Activated CD4-positive, CD25-positive, alpha-beta regulatory T cell treated with anti-CD3 and anti-CD28 coated beads, Interleukin-2, amount 50 U/mL, for 72 hours (primary cell): ENCODE results near the gene LUC7L.
A peak's percentile ranks its signal among the peaks of the same experiment; 100 is the strongest.
"Not testable (repeated sequence)": the region's sequence is repeated elsewhere in the genome, so short reads cannot be mapped to it uniquely, and the experiment has no call there.

ENCODE experiments used
- DNase-seq: peaks from one replicate; pipeline ENCODE4 v3.0.0; 2021

LUC7L gene

GRCh38 chr16:263182-263774, 34.0 kb upstream of the LUC7L start:
- DNase-seq = no peak

DNA sequence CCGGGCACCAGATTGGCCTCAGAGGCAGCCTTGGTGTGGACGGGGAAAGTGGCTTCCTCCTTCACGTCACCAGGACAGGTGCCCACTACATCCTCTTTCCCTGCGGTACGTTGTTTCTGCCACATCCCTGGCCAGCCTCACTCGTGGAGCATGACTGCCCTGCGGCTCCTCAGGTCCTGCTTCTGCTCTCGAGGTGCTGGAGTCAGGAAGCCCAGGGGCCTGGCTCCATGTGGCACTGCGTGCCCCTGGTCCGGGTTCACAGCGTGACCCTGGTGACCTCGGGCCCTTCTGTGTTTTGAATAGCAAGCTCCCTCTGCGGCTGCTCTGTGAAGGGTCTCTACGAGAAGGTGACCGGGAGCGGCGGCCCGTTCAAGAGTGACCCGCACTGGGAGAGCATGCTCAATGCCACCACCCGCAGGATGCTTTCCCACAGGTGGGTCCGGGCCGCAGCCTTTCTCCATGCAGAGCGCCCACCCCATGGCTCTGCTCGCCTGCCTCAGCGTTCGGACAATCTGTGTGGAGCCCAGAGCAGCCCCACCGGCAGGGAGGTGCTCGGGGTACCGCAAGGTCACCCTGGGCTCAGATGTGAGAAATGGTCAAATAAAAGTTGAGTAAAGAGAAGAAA, 33.0 kb upstream of the LUC7L start:
- DNase-seq = no peak

GRCh38 chr16:261031-261691, 31.9 kb upstream of the LUC7L start:
- DNase-seq = no peak

DNA sequence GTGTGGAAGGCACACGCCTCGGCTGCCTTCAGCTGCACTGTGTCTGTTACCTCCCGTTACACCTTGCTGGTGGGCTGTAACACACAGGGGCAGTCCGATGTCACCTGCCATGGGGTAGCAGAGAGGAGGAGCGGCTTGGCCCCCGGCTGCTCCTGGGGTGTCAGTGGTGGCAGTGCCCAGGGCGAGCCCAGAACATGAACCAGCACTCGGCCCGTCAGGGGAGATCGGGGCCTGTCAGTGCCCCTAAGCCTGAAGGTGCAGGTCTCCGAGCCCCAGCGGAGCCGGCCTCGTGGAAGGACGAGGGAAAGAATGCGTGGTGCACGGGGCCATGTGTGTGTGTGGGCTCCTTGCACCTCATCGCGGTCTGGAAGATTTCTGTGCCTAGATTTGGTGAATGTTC, 31.1 kb upstream of the LUC7L start:
- no peak for DNase-seq

- no peak for DNase-seq
Measured at GRCh38 chr16:259814-260253, 30.6 kb upstream of the LUC7L start.

- no peak for DNase-seq
Measured at GRCh38 chr16:259226-259625, 30.0 kb upstream of the LUC7L start.

DNA sequence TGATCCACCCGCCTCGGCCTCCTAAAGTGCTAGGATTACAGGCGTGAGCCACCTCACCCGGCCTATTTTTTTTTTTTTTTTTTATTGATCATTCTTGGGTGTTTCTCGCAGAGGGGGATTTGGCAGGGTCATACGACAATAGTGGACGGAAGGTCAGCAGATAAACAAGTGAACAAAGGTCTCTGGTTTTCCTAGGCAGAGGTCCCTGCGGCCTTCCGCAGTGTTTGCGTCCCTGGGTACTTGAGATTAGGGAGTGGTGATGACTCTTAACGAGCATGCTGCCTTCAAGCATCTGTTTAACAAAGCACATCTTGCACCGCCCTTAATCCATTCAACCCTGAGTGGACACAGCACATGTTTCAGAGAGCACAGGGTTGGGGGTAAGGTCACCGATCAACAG, 28.8 kb upstream of the LUC7L start:
- DNase-seq = not testable (repeated sequence)

DNA sequence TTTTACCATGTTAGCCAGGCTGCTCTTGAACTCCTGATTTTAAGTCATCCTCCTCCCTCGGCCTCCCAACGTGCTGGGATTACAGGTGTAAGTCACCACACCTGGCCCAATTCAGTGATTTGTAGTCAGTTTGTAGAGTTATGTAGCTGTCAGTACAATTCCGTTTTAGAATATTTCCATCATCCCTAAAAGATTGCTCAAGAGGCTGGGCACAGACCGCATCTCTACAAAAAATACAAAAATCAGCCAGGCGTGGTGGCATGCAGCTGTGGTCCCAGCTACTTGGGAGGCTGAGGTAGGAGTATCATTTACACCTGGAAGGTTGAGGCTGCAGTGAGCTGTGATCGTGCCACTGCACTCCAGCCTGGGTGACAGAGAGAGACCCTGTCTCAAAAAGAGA, 25.9 kb upstream of the LUC7L start:
- no peak for DNase-seq

DNA sequence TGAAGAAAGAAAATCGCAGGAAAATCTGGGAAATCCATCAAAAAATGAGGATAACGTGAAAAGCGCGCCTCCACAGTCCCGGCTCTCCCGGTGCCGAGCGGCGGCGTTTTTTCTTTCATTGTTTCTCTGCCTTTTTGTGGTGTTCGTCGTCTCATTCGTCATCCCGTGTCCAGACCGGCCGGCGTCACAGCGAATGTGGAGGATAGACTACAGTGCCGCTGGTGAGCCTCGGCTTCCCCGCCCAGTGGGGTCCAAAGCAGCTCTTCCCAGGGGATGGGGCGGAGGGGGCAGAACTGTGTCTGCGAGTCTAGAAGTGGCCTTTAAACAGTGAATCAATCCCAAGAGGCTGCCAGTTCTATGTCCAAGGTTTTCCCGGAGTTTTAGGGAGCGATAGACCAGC, 25.2 kb upstream of the LUC7L start:
- DNase-seq = no peak

- no peak for DNase-seq
Measured at GRCh38 chr16:253833-254232, 24.6 kb upstream of the LUC7L start.

GRCh38 chr16:252366-253337, 23.4 kb upstream of the LUC7L start:
- no peak for DNase-seq

DNA sequence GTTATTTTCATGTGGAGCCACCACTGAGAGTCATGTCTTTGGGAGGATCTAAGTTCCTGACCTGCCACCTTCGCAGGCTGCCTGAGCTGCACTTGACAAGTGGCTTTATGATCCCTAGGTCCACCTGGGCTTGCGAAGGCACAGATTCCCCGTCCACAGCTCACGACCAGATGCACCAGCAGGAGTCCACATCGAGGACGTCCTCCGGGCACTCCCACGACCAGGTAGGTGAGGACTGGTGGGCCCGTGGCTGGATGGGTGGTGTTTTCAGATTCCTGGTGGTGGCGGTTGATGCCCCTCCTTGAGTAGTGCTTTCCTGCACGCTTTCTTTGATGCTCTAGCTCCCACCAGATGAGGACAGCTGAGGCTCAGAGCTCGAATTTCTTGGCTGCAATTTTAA, 20.2 kb upstream of the LUC7L start:
- no peak for DNase-seq

DNA sequence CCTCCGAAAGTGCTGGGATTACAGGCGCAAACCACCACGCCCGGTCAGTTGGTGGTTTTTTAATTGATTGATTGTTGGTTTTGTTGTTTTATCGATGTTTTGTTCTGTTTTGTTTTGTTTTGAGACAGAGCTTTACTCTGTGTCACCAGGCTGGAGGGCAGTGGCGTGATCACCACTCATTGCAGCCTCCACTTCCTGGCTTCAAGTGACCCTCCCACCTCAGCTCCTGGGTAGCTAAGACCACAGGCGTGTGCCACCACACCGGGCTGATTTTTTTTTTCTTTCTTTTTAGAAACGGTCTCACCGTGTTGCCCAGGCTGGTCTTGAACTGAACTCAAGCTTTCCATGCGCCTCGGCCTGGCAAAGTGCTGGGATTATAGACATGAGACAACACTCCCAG, 17.8 kb upstream of the LUC7L start:
- DNase-seq = no peak

DNA sequence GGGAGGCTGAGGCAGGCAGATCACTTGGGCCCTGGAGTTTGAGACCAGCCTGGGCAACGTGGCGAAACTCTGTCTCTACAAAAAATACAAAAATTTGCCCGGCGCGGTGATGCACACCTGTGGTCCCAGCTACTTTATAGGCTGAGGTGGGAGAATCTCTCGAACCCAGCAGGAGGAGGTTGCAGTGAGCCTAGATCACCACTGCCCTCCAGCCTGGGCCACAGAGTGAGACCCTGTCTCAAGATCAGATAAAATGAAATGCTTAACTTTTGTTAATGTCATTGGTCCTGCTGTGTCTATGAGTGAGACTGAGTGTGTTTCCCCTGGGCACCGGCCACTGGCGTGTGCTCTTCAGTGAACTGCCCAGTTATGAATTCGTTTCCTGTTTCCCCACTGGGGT, 15.9 kb upstream of the LUC7L start:
- no peak for DNase-seq

GRCh38 chr16:243348-243747, 14.1 kb upstream of the LUC7L start:
- no peak for DNase-seq

GRCh38 chr16:242281-242680, 13.0 kb upstream of the LUC7L start:
- no peak for DNase-seq

- DNase-seq = no peak
Measured at GRCh38 chr16:240559-240958, 11.3 kb upstream of the LUC7L start.

GRCh38 chr16:239948-240277, 10.7 kb upstream of the LUC7L start:
- no peak for DNase-seq

DNA sequence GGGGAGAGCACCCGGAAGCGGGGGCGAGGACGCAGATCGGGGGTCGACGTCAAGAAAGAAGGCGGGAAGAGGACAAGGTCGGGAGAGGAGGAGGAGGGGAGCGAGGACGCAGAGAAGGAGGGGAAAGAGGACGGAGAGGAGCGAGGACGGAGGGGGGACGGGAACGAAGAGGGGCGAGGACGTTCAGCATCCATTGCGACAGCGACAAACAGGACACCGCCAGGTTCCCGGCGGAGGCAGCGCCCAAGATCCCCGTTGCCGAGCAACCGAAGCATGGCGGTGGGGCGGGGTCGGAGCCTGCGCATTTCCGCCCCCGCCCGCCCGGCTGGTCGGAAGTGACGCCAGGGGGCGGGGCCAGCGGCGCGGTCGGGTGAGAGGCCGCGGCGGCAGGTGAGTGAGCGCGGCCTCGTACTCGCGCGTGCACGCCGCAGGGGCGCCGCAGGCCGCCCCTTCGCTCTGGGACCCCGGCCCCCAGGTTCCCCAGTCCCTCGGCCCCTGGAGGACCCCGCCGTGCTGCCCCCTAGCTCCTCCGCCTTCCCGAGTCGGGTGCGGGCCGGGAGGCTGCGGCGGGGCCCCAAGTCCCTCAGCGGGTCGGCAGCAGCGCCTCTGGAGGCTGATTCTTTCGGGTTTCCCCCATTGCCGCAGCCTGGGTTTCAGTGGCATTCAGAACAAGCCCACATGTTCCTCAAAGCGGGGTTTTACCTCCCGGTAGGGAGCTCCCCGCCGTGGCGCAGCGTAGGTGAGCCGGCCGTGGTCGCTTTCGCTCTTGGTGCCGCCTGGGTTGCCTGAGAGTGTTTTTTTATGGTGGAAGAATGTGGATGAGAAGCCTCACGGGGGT, 5.4 kb upstream of the LUC7L start, which contains the start of gene FAM234A:
FAM234A (plus strand) TSS at position 354 of the 838 bp plus-strand sequence. CDS start 19,593 bp downstream, outside the sequence.
- peak; percentile 96 for DNase-seq

DNA sequence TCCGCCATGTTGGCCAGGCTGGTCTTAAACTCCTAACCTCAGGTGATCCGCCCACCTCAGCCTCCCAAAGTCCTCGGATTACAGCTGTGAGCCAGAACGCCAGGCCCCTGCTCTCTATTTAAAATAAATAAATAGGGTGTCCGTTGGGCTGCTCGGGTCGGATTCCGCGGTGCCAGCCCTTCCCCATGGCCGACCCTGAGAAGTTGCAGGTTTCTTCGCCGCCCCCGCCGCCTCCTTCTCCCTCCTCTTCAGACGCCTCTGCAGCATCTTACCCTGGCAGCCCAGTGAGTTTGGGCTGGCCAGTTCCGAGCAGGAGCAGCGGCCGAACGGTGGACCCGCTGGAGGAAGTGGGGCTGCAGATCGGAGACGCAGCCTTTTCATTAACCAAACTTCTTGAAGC, 1.7 kb upstream of the LUC7L start:
- DNase-seq = no peak

DNA sequence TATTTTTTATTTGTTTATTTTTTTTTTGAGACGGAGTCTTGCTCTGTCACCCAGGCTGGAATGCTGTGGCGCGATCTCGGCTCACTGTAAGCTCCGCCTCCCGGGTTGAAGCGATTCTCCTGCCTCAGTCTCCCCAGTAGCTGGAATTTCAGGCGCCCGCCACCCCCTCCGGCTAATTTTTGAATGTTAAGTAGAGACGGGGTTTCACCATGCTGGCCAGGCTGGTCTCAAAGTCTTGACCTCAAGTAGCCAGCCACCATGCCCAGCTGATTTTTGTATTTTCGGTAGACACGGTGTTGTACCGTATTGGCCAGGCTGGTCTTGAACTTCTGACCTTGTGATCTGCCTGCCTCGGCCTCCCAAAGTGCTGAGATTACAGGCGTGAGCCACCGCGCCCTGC, 1.1 kb upstream of the LUC7L start:
- DNase-seq = not testable (repeated sequence)

- DNase-seq = no peak
Measured at GRCh38 chr16:229731-230281, 557 bp upstream of the LUC7L start.
